Ammon's horn (tissue), 1 donor: ENCODE results near the gene TPSG1.

Source experiments
- DNase-seq: peaks from one replicate; pipeline ENCODE4 v3.0.0-alpha.2; 2016; ENCODE audit warnings: low spot score

The TPSG1 gene

DNA sequence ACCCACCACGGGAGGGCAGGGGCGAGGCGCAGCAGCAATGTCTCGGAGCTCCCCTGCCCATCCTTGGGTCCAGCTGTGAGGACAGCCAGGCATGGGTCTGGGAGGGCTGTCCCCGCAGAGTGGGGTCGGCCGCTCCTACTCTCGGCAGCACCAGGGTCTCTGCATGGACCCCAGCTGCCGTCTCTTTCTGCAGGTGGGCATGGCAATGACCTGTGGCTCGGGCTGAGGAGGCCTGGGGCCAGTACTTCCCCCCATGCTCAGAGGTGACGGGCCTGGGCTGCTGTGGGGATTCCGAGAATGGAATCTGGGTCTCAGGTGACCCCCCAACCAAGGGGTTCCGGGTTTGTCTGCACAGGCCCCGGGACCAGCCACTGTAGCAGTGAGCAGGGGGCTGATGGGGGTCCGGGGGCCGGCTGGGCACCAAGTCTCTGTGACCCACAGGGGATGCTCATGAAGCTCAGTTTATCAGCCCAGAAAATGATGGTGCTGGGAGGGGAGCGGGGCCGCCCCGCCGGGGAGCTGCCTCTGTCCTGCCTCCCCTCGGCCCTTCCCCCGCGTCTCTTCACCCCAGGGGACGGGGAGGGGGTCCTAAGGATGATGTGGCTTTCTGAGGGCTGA is 48.7 kb downstream of the TPSG1 start:
- DNase-seq = no peak

DNA sequence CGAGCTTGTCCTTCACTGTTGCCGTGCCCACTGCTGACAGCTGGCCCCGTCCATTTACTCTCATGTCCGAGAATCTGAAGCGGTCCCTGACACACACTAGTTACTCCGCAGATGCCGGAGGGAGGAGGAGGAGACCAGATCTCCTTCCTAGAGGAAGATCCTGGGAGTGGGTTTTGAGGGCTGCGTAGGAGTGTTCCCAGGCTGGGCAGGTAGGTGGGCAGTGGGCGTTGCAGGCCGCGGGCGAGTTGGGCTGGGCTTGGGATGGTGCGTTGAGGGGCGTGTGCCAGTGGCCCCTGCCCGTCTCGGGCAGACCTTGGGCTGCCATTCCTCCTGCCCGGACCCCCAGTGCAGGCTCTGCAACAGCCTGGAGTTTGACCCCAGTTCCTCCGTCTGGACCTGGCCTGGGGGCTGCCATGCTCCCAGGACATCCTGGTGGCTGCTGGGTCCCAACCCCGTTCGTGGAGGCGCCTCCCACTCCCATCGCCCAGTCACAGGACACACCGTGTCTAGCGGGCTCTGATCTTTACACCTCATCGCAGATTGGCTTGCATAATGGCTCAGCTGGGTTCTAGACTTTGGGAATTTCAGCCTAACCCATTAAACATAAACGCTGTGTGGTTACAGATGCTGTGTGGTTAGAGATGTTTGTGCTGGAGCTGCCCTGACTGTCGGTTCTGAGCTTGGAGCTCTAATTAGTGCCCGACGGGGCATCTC is 49.3 kb downstream of the TPSG1 start:
- no peak for DNase-seq

DNA sequence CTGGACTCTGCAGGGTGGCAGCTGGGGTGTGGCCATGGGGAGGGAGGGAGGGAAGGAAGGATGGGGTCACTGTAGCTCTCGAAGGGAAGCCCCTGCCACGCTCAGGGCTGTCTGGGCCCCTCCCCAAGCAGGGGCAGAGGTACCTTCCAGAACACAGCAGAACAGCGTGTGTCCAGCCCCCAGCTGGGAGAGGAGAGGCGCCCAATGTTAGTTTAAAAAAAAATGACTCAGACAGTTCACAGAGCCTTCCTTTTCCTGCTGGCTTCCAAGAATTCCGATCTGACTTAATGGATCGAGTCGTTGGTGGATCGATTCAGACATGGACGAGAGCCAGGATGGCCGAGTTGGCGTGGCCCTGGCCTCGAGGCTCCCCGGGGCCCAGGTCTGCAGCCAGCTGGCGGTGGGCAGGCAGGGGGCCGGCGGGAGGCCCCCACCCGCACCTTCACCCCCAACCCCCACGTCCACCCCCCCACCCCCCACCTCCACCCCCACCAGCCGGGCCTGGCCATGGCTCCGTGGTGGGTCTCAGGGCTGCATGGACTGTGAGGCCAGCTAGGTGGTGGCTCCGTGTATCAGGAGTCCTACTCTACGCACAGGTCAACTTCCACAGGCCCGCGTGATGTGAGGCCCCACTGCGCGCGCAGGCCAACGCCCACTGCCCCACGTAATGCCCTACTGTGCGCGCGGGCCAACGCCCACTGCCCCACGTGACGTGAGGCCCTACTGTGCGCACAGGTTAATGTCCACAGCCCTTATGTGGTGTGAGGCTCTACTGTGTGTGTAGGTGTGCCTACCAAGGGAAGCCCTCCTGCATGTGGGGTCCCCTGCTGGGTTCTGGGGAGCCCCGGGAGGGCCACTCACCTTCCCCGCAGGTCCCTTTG is 50.4 kb downstream of the TPSG1 start:
- DNase-seq = no peak

DNA sequence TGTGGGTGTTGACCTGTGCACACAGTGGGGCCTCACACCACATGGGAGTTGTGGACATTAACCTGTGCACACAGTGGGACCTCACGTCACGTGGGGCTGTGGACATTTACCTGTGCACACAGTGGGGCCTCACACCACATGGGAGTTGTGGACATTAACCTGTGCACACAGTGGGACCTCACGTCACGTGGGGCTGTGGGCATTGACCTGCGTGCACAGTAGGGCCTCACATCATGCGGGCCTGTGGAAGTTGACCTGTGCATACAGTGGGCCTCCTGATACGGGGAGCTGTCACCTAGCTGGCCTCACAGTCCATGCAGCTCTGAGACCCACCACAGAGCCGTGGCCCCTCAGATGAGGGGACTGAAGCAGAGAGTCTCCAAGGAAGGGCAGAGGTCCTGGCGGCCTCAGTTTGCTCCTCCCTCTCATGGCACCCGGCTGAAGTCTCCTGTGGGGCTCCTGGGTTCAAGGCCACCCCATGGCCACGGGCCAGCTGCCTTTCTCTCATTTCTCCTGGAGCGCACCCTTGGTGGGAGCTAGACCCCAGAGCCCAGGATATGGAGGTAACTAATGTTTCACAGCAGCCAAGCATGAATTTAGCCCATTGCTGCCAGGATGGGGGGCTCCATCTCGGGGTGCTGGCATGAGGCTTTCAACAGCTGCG is 51.1 kb downstream of the TPSG1 start:
- DNase-seq = no peak

DNA sequence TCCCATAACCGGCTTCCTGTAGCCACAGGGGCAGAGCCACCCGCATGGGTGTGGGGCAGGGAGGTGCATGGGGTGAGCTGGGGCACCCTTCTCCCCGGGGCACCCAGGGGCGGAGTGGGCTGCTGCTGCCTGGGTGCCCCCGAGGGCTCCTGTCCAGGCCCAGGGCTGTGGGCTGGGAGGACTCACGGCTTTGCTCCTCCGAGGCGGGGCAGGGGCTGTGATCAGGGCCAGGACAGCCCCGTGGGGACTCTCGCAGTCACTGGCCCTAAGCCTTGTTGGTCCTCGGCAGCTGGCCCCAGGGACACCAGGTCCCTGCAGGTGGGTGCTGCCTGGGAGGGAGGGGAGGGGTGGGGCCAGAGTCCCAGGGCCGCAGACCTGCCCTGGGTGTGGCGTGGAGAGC is 52.4 kb downstream of the TPSG1 start:
- no peak for DNase-seq

DNA sequence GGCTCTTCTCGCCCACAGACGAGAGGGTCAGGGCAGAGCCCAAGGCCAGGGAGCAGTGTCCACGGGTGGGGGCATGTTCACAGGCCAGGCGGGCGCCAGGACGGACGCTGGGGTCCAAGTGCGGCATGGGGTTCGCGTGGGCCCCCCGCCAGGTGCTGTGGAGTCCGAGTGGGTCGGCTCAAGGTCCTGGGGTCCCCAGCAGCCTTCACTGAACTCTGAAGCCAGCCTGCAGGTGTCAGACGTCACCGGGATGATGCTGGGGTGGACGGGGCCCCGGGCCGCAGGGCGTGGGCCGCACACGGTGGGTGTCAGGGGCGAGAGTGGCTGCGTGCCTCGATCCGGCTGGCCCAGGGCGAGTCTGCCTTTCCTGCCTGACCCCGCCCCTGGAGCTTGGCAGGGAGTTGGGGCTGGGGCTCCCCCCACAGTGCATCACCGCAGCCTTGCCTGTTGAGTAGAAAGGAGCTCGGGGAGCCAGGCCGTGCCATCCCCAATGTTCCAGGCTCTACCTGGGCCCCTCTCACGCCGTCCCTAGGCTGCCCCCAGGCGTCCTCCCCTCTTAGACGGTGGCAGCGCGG is 53.1 kb downstream of the TPSG1 start:
- no peak for DNase-seq
